ENCODE data around the gene TEF. TPM values are rescaled to one million over a fixed set of nuclear protein-coding genes. Genes with fewer than 3 reads are reported as not detected.

Gene TEF
- total RNA-seq, 1 donor from 2014 or later = 20.1 TPM

GRCh38 chr22:41364955-41365354 is 16.8 kb upstream of the TEF start:
- peaks cover 44% of the 10 kb centered on the region for H3K4me1 ChIP-seq
- H3K27me3 ChIP-seq (ENCODE audit: low read depth) = no peaks in the 10 kb centered on the region
- H3K27ac ChIP-seq (replicated peaks) = no peak overlapping the region
- intact Hi-C loops (cut with micrococcal nuclease) = no loop called here
- H3K9me3 ChIP-seq (replicated peaks) = no peaks in the 10 kb centered on the region
- no peaks in the 10 kb centered on the region for H3K36me3 ChIP-seq
- no peak overlapping the region for H3K4me3 ChIP-seq
- no peak for DNase-seq
- no peak for TF ChIP-seq CTCF (IDR thresholded peaks at IDR 0.05; ENCODE audit: borderline replicate concordance)

DNA sequence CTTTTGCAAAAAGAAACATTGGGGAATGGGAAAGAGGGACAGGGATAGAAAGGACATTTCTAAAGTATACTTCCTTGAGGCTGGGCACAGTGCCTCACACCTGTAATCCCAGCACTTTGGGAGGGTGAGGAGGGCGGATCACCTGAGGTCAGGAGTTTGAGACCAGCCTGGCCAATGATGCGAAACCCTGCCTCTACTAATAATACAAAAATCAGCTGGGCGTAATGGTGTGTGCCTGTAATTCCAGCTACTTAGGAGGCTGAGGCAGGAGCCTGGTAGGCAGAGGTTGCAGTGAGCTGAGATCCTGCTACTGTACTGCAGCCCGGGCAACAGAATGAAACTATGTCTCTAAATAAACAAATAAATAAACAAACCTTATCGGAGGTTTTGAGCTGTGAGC is 16.3 kb upstream of the TEF start:
- Histone ChIP-seq H3K9me3 (replicated peaks) (no peaks in the 10 kb centered on the region), H3K4me3 (no peak overlapping the region), H3K36me3 (no peaks in the 10 kb centered on the region), H3K4me1 (peaks cover 41% of the 10 kb centered on the region), H3K27me3 (ENCODE audit: low read depth) (no peaks in the 10 kb centered on the region), H3K27ac (replicated peaks) (no peak overlapping the region)
- intact Hi-C loops (cut with micrococcal nuclease) = no loop called here
- no peak for DNase-seq
- no peak for TF ChIP-seq CTCF (IDR thresholded peaks at IDR 0.05; ENCODE audit: borderline replicate concordance)

- H3K4me3 ChIP-seq = peak overlapping the region; percentile 69
- H3K27ac ChIP-seq (replicated peaks) = peak overlapping the region; percentile 85
- intact Hi-C loops (cut with micrococcal nuclease) = no loop called here
- peaks cover 38% of the 10 kb centered on the region for H3K4me1 ChIP-seq
- TF ChIP-seq CTCF (IDR thresholded peaks at IDR 0.05; ENCODE audit: borderline replicate concordance) = no peak
- H3K9me3 ChIP-seq (replicated peaks) = no peaks in the 10 kb centered on the region
- H3K27me3 ChIP-seq (ENCODE audit: low read depth) = no peaks in the 10 kb centered on the region
- H3K36me3 ChIP-seq = no peaks in the 10 kb centered on the region
- no peak for DNase-seq
These were observed 15.3 kb upstream of the TEF start for GRCh38 chr22:41366323-41367029.

DNA sequence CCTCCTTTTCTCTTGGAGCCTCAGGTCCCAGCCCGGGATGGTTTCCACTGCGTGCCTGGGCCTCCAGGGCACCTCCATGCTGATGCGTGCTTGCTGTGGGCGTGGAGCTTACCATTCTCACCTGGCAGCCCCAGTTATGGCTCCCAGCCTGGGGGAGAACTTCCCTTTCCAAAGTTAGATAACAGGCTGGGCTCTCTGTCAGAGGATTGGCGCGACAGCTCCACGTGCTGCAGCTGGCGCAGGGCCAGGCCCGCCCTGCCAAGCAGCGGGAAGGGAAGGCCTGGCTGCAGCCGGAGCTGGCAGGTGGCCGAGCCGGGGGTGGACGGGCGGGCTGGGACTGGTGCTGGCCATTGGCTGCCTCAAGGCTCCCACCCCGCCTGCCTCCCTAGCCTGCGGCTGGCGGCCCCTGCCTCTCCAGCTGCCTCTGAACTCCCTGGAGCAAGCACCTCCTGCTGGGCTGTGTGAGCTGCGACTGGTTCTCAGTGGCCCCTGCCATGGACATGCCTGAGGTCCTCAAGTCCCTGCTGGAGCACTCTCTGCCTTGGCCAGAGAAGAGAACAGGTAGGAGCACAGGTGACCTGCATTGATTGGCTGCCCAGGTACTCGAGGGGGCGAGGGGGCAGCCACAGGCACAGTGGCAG is 14.6 kb upstream of the TEF start:
- Histone ChIP-seq H3K27me3 (ENCODE audit: low read depth) (no peaks in the 10 kb centered on the region), H3K36me3 (no peaks in the 10 kb centered on the region), H3K9me3 (replicated peaks) (no peaks in the 10 kb centered on the region), H3K4me1 (peaks cover 38% of the 10 kb centered on the region), H3K27ac (replicated peaks) (peak overlapping the region; percentile 85), H3K4me3 (peak overlapping the region; percentile 69)
- peak; percentile 98 for DNase-seq
- intact Hi-C loops (cut with micrococcal nuclease) = no loop called here
- peak; percentile 59 for TF ChIP-seq CTCF (IDR thresholded peaks at IDR 0.05; ENCODE audit: borderline replicate concordance)

DNA sequence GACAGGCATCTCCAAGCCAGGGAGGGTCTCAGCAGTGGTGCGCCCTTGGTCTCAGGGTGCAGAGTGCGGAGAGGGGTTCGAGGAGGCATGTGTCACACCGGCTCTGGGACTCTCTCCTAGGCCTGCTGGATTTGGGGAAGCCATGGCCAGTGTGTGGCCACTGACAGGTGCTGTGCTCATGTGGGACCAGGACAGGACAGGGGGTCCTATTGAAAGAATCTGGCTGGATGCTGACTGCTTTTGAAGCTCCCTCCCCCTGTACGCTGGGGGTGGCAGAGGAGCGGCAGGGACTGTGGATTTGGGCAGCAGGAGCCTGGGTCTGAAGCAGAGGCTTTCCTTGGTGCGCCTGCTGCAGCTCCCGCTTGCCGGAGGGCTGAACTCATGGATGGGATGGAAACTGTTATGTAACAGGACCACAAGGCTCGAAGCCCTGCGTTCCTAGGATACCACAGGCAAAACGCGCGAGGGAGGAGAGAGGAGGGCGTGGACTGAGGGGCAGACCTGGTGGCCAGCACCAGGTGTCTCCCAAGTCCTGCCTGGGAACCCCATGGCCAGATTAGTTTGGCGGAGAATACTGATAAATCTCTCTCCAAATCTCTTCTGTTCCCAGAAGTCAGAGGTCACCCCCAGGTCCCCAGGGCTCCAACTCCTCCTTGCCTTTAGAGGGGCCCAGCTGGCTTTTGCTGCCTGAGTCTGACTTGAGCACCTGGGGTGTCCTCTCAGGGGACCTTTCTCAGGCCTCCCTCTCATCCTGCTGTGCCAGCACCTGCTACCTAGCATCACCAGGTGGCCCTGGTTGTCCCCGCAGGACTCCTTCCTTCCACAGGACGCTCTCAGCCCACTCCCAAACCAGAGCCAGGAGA is 13.8 kb upstream of the TEF start:
- DNase-seq = peak; percentile 37
- peaks cover 38% of the 10 kb centered on the region for H3K4me1 ChIP-seq
- H3K9me3 ChIP-seq (replicated peaks) = no peaks in the 10 kb centered on the region
- no peak for TF ChIP-seq CTCF (IDR thresholded peaks at IDR 0.05; ENCODE audit: borderline replicate concordance)
- peak overlapping the region; percentile 85 for H3K27ac ChIP-seq (replicated peaks)
- intact Hi-C loops (cut with micrococcal nuclease) = no loop called here
- no peaks in the 10 kb centered on the region for H3K36me3 ChIP-seq
- H3K4me3 ChIP-seq = peak overlapping the region; percentile 69
- no peaks in the 10 kb centered on the region for H3K27me3 ChIP-seq (ENCODE audit: low read depth)

Data from left ventricle myocardium inferior (tissue), 1 donor.